GM12875 (cell line): Measurements from ENCODE around the gene CST7.
"Not testable (repeated sequence)": the region's sequence is repeated elsewhere in the genome, so short reads cannot be mapped to it uniquely, and the experiment has no call there.

Source experiments
- H3K4me3 ChIP-seq: one replicate; pipeline ENCODE4 v1.5.1; 2011; ENCODE audit warnings: low read depth, low read length, control low read depth
- TF ChIP-seq, protein P1 (sequence below): IDR thresholded peaks from 2 replicates; pipeline ENCODE4 v1.5.1; 2011; ENCODE audit warnings: low read depth, mild to moderate bottlenecking, control low read depth, inconsistent platforms, low read length, moderate library complexity, borderline replicate concordance; ENCODE audit not compliant: insufficient read depth

The CST7 gene

DNA sequence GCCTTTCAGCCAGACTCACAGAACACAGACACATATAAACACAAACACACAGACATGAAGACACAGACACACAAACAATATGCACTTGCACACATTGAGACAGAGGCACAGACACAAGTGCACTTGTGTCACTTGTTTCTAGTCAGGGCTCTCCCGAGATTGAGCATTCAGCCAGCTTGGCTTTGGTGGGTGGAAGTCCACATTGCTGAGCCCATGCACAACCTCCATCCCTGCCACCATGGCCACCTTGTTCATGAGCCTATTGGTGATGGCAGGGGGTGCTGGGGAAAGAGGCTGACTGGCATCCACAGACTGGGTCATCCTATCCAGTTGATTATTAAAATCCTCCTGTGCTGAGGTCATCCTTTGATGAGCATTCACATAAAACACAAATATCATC, 11.5 kb upstream of the CST7 start:
- TF ChIP-seq, protein P1, sequence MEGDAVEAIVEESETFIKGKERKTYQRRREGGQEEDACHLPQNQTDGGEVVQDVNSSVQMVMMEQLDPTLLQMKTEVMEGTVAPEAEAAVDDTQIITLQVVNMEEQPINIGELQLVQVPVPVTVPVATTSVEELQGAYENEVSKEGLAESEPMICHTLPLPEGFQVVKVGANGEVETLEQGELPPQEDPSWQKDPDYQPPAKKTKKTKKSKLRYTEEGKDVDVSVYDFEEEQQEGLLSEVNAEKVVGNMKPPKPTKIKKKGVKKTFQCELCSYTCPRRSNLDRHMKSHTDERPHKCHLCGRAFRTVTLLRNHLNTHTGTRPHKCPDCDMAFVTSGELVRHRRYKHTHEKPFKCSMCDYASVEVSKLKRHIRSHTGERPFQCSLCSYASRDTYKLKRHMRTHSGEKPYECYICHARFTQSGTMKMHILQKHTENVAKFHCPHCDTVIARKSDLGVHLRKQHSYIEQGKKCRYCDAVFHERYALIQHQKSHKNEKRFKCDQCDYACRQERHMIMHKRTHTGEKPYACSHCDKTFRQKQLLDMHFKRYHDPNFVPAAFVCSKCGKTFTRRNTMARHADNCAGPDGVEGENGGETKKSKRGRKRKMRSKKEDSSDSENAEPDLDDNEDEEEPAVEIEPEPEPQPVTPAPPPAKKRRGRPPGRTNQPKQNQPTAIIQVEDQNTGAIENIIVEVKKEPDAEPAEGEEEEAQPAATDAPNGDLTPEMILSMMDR = no peak
- H3K4me3 ChIP-seq = no peak overlapping the region

DNA sequence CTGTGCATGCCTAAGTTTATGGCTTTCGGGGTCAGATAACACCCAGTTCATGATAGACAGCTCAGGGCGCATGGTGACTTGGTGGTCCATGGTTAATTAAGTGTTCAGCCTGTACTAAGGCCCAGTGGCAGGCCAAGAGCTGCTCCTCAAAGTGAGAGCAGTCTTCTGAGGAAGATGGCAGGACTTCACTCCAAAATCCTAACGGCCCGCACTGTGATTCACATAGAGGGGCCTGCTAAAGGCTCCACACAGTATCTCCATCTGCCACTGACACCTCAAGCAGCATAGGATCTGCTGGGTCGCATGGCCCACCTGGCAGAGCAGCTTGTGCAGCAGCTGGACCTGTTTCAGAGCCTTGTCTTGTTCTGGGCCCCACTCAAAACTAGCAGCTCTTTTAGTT, 10.6 kb upstream of the CST7 start:
- H3K4me3 ChIP-seq = no peak overlapping the region
- TF ChIP-seq, protein P1 = no peak

DNA sequence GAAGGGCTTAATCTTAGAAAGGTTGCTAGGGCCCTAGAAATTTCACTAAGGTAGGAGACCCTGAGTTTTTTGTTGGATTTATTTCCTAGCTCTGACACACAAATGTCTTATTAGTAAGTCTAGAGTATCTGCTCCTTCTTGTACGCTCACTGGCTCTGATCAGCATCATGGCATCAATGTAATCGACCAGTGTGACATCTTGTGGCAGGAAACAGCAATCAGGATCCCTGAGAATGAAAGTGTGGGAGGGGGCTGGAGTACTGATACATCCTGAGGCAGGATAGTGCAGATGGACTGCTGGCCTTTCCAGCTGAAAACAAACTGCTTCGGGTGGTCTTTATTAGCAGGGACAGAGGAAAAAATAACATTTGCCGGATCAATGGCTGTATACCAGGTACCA, 10.0 kb upstream of the CST7 start:
- H3K4me3 ChIP-seq = no peak overlapping the region
- TF ChIP-seq, protein P1 = no peak

DNA sequence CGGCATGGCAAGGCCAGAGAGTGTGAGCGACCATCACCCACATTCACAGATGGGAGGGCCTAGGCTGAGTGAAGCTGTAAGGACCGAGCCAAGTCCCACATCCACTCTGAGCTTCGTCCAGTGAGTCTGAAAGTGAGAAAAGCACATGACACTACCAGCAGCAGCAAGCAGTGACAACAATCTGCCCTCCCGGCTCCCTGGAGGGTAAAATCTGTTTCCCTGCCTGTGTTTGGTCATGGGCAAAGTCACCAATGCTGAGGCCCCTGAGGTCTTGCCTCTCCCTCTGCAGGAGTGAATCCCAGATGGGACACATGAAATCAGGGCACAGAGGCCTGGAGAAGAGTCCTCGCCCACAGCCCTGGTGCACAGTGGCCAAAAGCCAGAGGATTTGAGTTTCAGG, 6.4 kb upstream of the CST7 start:
- TF ChIP-seq, protein P1 = no peak
- H3K4me3 ChIP-seq = no peak overlapping the region

DNA sequence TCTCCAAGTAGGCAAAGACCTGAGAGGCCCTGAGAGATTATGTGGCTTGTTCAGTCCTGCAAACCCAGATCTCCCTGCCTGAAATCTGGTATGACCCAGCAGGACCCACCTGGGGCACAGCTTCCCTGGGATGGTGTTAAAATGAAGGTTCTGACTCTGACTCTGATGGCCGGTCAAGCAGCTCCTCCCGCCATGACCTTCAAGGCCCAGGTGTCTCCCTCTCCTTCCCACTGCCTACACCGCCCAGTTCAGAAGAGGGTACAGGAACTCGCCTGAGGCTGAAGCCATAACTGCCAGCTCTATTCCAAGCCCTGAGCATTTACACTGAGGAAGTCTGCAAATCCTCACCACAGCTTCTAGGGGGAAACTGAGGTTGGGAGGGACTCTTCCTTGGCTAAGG, 5.9 kb upstream of the CST7 start:
- TF ChIP-seq, protein P1 = no peak
- H3K4me3 ChIP-seq = no peak overlapping the region

DNA sequence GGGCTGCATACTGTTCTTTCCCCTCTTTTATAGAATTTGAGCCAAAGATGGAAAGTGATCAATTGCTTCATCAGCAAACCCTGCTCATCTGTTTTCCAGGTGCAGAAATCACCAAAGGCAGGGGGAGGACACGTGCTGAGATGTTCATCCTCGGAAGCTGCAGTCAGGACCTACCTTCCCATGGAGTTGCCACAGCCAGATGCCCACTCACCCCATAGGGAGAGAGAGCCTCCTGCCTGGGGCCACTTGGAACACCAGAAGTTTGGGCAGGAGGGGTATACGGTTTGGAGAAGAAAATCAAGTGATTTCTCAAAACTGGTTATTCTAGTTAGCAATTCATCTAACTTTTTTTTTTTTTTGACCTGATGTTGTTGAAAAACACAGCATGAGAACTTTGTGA, 5.3 kb upstream of the CST7 start:
- TF ChIP-seq, protein P1 = no peak
- H3K4me3 ChIP-seq = no peak overlapping the region

DNA sequence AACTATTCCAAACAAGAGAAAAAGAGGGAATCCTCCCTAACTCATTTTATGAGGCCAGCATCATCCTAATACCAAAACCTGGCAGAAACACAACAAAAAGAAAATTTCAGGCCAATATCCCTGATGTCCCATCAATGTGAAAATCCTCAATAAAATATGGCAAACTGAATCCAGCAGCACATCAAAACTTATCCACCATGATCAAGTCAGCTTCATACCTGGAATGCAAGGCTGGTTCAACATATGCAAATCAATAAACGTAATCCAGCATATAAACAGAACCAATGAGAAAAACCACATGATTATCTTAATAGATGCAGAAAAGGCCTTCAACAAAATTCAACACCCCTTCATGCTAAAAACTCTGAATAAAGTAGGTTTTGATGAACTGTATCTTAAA, 2.7 kb upstream of the CST7 start:
- H3K4me3 ChIP-seq = not testable (repeated sequence)

DNA sequence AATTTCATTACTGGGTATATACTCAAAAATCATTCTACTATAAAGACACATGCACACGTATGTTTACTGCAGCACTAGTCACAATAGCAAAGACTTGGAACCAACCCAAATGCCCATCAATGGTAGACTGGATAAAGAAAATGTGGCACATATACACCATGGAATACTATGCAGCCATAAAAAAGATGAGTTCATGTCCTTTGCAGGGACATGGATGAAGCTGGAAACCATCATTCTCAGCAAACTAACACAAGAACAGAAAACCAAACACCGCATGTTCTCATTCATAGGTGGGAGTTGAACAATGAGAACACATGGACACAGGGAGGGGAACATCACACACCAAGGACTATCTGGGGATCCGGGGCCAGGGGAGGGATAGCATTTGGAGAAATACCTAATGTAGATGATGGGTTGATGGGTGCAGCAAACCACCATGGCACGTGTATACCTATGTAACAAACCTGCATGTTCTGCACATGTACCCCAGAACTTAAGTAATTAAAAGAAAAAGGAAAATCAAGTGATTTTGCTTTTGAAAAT, 602 bp upstream of the CST7 start:
- not testable (repeated sequence) for H3K4me3 ChIP-seq

DNA sequence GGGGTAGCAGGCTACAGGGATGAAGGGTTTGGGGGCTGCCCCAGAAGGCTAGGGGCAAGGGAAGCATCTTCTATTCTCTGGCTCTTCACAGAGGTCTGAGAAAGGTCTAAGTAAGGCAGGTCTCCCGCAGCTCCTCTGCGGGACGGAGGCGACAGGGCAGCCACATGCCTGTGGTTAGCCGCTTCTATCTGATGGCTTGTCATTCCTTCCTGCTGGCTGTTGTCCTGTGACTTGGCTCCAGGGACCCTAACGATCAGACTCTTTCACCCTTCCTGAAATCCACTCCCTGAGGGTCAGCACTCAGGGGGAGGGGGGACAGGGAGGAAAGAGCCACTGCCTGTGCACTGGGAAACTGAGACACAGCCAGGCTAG, 673 bp downstream of the CST7 start:
- H3K4me3 ChIP-seq = no peak overlapping the region
- TF ChIP-seq, protein P1 = no peak
